Liver (tissue), 9 donors: ENCODE results near the gene CYREN. TPM values are rescaled to one million over a fixed set of nuclear protein-coding genes. Genes with fewer than 3 reads are reported as not detected.

Source experiments
- DNase-seq: peaks from one replicate; pipeline ENCODE4 v3.0.0-alpha.2; 2017; ENCODE audit warnings: low spot score
- H3K27ac ChIP-seq, 2 donors: one replicate each; pipeline ENCODE4 v1.7.0; 2013; ENCODE audit warnings: inconsistent platforms in 2 of 2, low read length in 2 of 2, control low read depth in 1 of 2, low read depth in 1 of 2, mild to moderate bottlenecking in 1 of 2
- H3K27me3 ChIP-seq, 4 donors: one replicate each; pipeline versions ENCODE4 v1.6.1 to v1.7.0; 2013; ENCODE audit warnings: low read length in 3 of 4, inconsistent platforms in 1 of 4, mild to moderate bottlenecking in 1 of 4, moderate library complexity in 1 of 4; ENCODE audit not compliant: control insufficient read depth in 4 of 4, insufficient read depth in 4 of 4
- H3K36me3 ChIP-seq, 4 donors: one replicate each; pipeline versions ENCODE4 v1.6.1 to v1.7.0; 2013; ENCODE audit warnings: low read length in 3 of 4, mild to moderate bottlenecking in 3 of 4, low read depth in 1 of 4, moderate library complexity in 1 of 4; ENCODE audit not compliant: control insufficient read depth in 4 of 4, insufficient read depth in 3 of 4
- H3K4me1 ChIP-seq, 4 donors: one replicate each; pipeline versions ENCODE4 v1.6.1 to v1.7.0; 2013; ENCODE audit warnings: low read length in 3 of 4, mild to moderate bottlenecking in 3 of 4, moderate library complexity in 1 of 4; ENCODE audit not compliant: control insufficient read depth in 4 of 4, insufficient read depth in 4 of 4
- H3K4me3 ChIP-seq, 3 donors: one replicate each; pipeline versions ENCODE4 v1.6.1 to v1.7.0; 2013; ENCODE audit warnings: low read length in 3 of 3, control low read depth in 1 of 3, low read depth in 1 of 3, mild to moderate bottlenecking in 1 of 3
- H3K9ac ChIP-seq, 2 donors: one replicate each; pipeline ENCODE4 v1.7.0; 2013; ENCODE audit warnings: low read length in 2 of 2, mild to moderate bottlenecking in 2 of 2, moderate library complexity in 2 of 2, control low read depth in 1 of 2, low read depth in 1 of 2
- H3K9me3 ChIP-seq, 4 donors: one replicate each; pipeline versions ENCODE4 v1.6.1 to v1.7.0; 2013; ENCODE audit warnings: low read length in 3 of 4; ENCODE audit not compliant: control insufficient read depth in 4 of 4
- JUND ChIP-seq, 2 donors: IDR thresholded peaks; 2 replicates each; pipeline ENCODE4 v1.6.1; 2016; ENCODE audit warnings: antibody characterized with exemption in 2 of 2
- NR2F2 ChIP-seq: IDR thresholded peaks from 2 replicates; pipeline ENCODE4 v1.6.1; 2016; ENCODE audit warnings: antibody characterized with exemption
- RAD21 ChIP-seq, 2 donors: IDR thresholded peaks; 2 replicates each; pipeline ENCODE4 v1.6.1; 2016; ENCODE audit warnings: antibody characterized with exemption in 2 of 2, mild to moderate bottlenecking in 2 of 2
- RXRA ChIP-seq, 2 donors: IDR thresholded peaks; 2 replicates each; pipeline ENCODE4 v1.6.1; 2017 to 2018; ENCODE audit warnings: antibody characterized with exemption in 2 of 2, mild to moderate bottlenecking in 1 of 2
- TAF1 ChIP-seq: conservative IDR thresholded peaks from 2 replicates; pipeline ENCODE4 v1.6.1; 2016; ENCODE audit warnings: antibody characterized with exemption, mild to moderate bottlenecking
- YY1 ChIP-seq: IDR thresholded peaks from 2 replicates; pipeline ENCODE4 v1.6.1; 2016; ENCODE audit warnings: antibody characterized with exemption, mild to moderate bottlenecking
- ZBTB33 ChIP-seq: IDR thresholded peaks from 2 replicates; pipeline ENCODE4 v1.6.1; 2016; ENCODE audit warnings: antibody characterized with exemption
- WGBS: extraction: QIAGEN DNeasy Blood & Tissue Kit; methylation state at CpG from one replicate; pipeline ENCODE4 v1.1.7; 2013; 5-methylcytosine and 5-hydroxymethylcytosine counted together
- polyA plus RNA-seq, 2 donors: library from polyadenylated mRNA; stranded (reverse) in 1 of 2; unstranded in 1 of 2; fragments of 200-250 nt in 1 of 2; fragments of >200 nt in 1 of 2; fragmentation: Nextera tagmentation in 1 of 2; extraction: Ambion mirVana in 1 of 2; gene quantifications; one replicate each; pipeline versions ENCODE4 v1.2.1 to v1.2.3, GENCODE V29; 2013 to 2015
- total RNA-seq, 2 donors: library from RNA; depleted of rRNA; stranded (reverse); fragments of >200 nt; gene quantifications; one replicate each; pipeline ENCODE4 v1.2.3, GENCODE V29; 2014
- TF ChIP-seq, protein P1 (sequence below): IDR thresholded peaks from 2 replicates; pipeline ENCODE4 v1.6.1; 2016; ENCODE audit warnings: antibody characterized with exemption, mild to moderate bottlenecking
- TF ChIP-seq, protein P2 (sequence below): IDR thresholded peaks from 2 replicates; pipeline ENCODE4 v1.6.1; 2016; ENCODE audit warnings: antibody characterized with exemption
- TF ChIP-seq, protein P3 (sequence below): IDR thresholded peaks from 2 replicates; pipeline ENCODE4 v1.6.1; 2016; ENCODE audit warnings: antibody characterized with exemption
- donor health status: healthy.
- donor health status: healthy.
- donor health status: healthy.
- donor health status: healthy.
- donor health status: healthy.

Gene CYREN
- total and polyA plus RNA-seq, 4 donors: 13.2 to 20.3 (median 16.0) TPM

GRCh38 chr7:135160858-135161653, 9.5 kb downstream of the CYREN start:
- Histone ChIP-seq H3K36me3 (peaks cover 3 to 22% (median 7%) of the 10 kb centered on the region in 4 donors), H3K4me1 (peaks cover 8 to 47% (median 24%) of the 10 kb centered on the region in 4 donors), H3K4me3 (no peak overlapping the region)

DNA sequence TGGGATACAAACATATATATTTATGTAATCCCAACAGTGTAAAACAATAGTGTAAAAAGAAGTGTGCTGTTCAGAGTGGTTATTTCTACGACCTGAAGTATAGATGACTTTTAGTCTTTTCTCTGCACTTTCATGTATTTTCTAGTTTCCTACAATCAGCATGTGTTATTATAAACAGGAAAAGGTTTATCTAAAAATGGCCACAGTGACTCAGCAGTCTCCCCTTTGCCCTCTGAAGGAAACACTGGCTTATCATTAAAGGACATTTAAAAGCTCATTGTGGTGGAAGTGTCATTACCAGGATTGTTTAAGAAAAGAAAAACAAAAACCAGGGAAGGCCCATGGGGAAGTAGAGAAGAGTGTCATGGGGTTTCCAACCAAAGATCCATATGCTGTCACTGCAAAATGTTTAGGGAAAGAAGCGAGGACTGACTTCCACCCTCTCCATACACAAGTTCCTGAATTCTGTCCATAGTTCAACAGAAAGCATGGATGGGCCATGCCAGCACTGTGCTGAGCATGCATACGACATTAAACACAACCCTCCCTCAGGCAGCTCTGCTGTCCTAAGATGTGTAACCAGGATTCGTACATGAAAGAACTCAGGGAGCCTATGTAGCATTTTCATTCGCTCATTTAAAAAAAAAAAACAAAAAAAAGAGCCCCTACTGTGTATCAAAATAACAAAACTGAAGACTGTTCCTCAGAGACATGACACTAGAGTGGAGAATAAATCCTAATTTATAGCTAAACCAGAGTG, 10.2 kb downstream of the CYREN start:
- H3K4me3 ChIP-seq: no peak overlapping the region

More at GRCh38 chr7:135160858-135161653, 9.5 kb downstream of the CYREN start:
- H3K27ac ChIP-seq: peak overlapping the region; percentile 58 to 85
- H3K9ac ChIP-seq: no peak overlapping the region
- no peaks in the 10 kb centered on the region for H3K27me3 ChIP-seq
- TF ChIP-seq TAF1: no peak
- TF ChIP-seq, protein P1, sequence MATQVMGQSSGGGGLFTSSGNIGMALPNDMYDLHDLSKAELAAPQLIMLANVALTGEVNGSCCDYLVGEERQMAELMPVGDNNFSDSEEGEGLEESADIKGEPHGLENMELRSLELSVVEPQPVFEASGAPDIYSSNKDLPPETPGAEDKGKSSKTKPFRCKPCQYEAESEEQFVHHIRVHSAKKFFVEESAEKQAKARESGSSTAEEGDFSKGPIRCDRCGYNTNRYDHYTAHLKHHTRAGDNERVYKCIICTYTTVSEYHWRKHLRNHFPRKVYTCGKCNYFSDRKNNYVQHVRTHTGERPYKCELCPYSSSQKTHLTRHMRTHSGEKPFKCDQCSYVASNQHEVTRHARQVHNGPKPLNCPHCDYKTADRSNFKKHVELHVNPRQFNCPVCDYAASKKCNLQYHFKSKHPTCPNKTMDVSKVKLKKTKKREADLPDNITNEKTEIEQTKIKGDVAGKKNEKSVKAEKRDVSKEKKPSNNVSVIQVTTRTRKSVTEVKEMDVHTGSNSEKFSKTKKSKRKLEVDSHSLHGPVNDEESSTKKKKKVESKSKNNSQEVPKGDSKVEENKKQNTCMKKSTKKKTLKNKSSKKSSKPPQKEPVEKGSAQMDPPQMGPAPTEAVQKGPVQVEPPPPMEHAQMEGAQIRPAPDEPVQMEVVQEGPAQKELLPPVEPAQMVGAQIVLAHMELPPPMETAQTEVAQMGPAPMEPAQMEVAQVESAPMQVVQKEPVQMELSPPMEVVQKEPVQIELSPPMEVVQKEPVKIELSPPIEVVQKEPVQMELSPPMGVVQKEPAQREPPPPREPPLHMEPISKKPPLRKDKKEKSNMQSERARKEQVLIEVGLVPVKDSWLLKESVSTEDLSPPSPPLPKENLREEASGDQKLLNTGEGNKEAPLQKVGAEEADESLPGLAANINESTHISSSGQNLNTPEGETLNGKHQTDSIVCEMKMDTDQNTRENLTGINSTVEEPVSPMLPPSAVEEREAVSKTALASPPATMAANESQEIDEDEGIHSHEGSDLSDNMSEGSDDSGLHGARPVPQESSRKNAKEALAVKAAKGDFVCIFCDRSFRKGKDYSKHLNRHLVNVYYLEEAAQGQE: peak; percentile 48
- DNase-seq: no peak
- H3K9me3 ChIP-seq: no peaks in the 10 kb centered on the region
- 73% methylated on average over 9 of the region's 9 CpGs for WGBS

More for the DNA sequence above, 10.2 kb downstream of the CYREN start:
- no peak for DNase-seq
- Histone ChIP-seq H3K4me1 (peaks cover 8 to 40% (median 26%) of the 10 kb centered on the region in 4 donors), H3K36me3 (peaks cover 3 to 15% (median 5%) of the 10 kb centered on the region in 4 donors), H3K27me3 (no peaks in the 10 kb centered on the region), H3K27ac (peak overlapping the region; percentile 58 to 85), H3K9me3 (no peaks in the 10 kb centered on the region), H3K9ac (peak overlapping the region in 1 of 2 donors; percentile 63)
- TF ChIP-seq, protein P1: no peak
- TF ChIP-seq ZBTB33 (no peak), RXRA (IDR thresholded peaks at IDR 0.05) (peak in 1 of 2 donors; percentile 38), TAF1 (no peak), NR2F2 (peak; percentile 83), RAD21 (IDR thresholded peaks at IDR 0.05) (peak; percentile 13 to 23), YY1 (peak; percentile 92), JUND (IDR thresholded peaks at IDR 0.05) (peak; percentile 64 to 83)
- TF ChIP-seq, protein P2, sequence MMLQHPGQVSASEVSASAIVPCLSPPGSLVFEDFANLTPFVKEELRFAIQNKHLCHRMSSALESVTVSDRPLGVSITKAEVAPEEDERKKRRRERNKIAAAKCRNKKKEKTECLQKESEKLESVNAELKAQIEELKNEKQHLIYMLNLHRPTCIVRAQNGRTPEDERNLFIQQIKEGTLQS: no peak
- TF ChIP-seq, protein P3, sequence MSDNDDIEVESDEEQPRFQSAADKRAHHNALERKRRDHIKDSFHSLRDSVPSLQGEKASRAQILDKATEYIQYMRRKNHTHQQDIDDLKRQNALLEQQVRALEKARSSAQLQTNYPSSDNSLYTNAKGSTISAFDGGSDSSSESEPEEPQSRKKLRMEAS: peak; percentile 34
- 72% methylated on average over 5 of the region's 5 CpGs for WGBS
